Suprapubic skin (tissue), 3 donors: ENCODE results near the gene LRFN3.

Source experiments
- POLR2A ChIP-seq, 2 donors: fragments of 450-650 bp; IDR thresholded peaks; one replicate each; pipeline ENCODE4 v1.6.1; 2017; ENCODE audit warnings: antibody characterized with exemption in 2 of 2, mild to moderate bottlenecking in 2 of 2, moderate library complexity in 2 of 2
- TF ChIP-seq, protein P1 (sequence below), 2 donors: fragments of 200-600 bp in 1 of 2; fragments of 450-650 bp in 1 of 2; sonication (generic) in 1 of 2; IDR thresholded peaks; one replicate each; pipeline ENCODE4 v1.5.1; 2016 to 2019; ENCODE audit warnings: antibody characterized with exemption in 2 of 2, mild to moderate bottlenecking in 1 of 2, moderate library complexity in 1 of 2

DNA sequence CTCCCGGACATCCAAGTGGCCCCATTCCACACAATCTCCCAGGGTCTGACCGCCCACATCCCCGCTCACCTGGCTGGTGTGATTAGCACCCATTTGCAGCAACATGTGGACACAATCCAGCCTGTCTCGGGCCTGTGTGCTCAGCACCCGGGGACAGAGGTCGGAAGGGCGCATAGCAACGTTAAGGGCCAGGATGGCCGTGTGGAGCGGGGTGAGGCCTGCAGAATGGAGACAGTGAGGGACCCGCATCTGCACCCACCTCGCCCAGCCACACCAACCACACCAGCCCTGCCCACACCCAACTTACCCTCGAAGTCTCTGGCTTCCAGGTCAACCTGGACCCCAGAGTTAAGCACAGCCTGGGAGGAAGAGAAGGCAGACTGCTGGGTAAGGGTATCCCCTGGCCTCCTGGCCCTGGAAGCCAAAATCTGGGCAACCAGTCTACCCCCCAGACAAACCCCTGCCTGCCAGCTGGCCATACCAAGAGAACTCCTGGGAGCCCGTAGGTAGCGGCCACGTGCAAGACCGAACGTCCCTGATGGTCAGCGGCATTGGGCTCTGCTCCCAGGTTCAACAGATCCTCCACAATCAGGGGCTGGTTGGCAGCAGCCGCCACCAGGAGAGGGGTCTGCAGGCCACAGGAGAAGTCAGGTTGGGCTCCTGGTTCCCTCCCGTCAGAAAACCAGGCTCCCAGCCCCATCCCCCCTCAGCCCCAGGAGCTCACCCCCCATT, 40.1 kb upstream of the LRFN3 start:
- TF ChIP-seq, protein P1, sequence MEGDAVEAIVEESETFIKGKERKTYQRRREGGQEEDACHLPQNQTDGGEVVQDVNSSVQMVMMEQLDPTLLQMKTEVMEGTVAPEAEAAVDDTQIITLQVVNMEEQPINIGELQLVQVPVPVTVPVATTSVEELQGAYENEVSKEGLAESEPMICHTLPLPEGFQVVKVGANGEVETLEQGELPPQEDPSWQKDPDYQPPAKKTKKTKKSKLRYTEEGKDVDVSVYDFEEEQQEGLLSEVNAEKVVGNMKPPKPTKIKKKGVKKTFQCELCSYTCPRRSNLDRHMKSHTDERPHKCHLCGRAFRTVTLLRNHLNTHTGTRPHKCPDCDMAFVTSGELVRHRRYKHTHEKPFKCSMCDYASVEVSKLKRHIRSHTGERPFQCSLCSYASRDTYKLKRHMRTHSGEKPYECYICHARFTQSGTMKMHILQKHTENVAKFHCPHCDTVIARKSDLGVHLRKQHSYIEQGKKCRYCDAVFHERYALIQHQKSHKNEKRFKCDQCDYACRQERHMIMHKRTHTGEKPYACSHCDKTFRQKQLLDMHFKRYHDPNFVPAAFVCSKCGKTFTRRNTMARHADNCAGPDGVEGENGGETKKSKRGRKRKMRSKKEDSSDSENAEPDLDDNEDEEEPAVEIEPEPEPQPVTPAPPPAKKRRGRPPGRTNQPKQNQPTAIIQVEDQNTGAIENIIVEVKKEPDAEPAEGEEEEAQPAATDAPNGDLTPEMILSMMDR (IDR thresholded peaks at IDR 0.05): no peak
- TF ChIP-seq POLR2A (IDR thresholded peaks at IDR 0.05): no peak
